DND-41 (cell line): Measurements from ENCODE around the gene KCNMA1.
A peak's percentile ranks its signal among the peaks of the same experiment; 100 is the strongest.

ENCODE experiments used
- ATAC-seq: fragments of 200-7000 bp; cut with Tn5 transposase; 3 replicates; pipeline ENCODE4 v1.9.1; 2021; ENCODE audit warnings: low read depth; ENCODE audit not compliant: insufficient read depth
- DNase-seq: peaks from one replicate; pipeline ENCODE4 v3.0.0-alpha.2; 2020
- H2AFZ ChIP-seq: 2 replicates; pipeline ENCODE4 v1.6.0; 2012; ENCODE audit warnings: low read depth, low read length
- H3K27ac ChIP-seq: 2 replicates; pipeline ENCODE4 v1.5.1; 2012; ENCODE audit warnings: low read length, inconsistent platforms
- H3K27me3 ChIP-seq: fragments of 200-600 bp; sonication (generic); 2 replicates; pipeline ENCODE4 v1.6.0; 2012; ENCODE audit warnings: low read length, mild to moderate bottlenecking, inconsistent platforms; ENCODE audit not compliant: insufficient read depth, poor library complexity
- H3K36me3 ChIP-seq: 2 replicates; pipeline ENCODE4 v1.5.1; 2012; ENCODE audit warnings: low read length, inconsistent platforms; ENCODE audit not compliant: insufficient read depth
- H3K4me1 ChIP-seq: 2 replicates; pipeline ENCODE4 v1.5.1; 2012; ENCODE audit warnings: mild to moderate bottlenecking, low read length; ENCODE audit not compliant: insufficient read depth
- H3K4me2 ChIP-seq: 2 replicates; pipeline ENCODE4 v1.6.0; 2012; ENCODE audit warnings: mild to moderate bottlenecking, moderate library complexity, low read length, inconsistent platforms; ENCODE audit not compliant: insufficient read depth
- H3K4me3 ChIP-seq, 2 experiments: fragments of 200-600 bp in 1 of 2; shearing (Covaris generic) in 1 of 2; 2 replicates each; pipeline ENCODE4 v1.5.1; 2012 to 2016; ENCODE audit warnings: inconsistent platforms in 2 of 2, low read length in 2 of 2, mild to moderate bottlenecking in 2 of 2, low read depth in 1 of 2, moderate library complexity in 1 of 2
- H3K79me2 ChIP-seq: 2 replicates; pipeline ENCODE4 v1.6.0; 2012; ENCODE audit warnings: low read length, inconsistent platforms; ENCODE audit not compliant: insufficient read depth
- H3K9ac ChIP-seq: 2 replicates; pipeline ENCODE4 v1.6.0; 2012; ENCODE audit warnings: low read depth, mild to moderate bottlenecking, inconsistent platforms, low read length, moderate library complexity
- H3K9me3 ChIP-seq: 2 replicates; pipeline ENCODE4 v1.5.1; 2012; ENCODE audit warnings: low read length, moderate library complexity, mild to moderate bottlenecking, inconsistent platforms; ENCODE audit not compliant: insufficient read depth, severe bottlenecking
- H4K20me1 ChIP-seq: 2 replicates; pipeline ENCODE4 v1.6.0; 2012; ENCODE audit warnings: low read length; ENCODE audit not compliant: insufficient read depth
- CTCF ChIP-seq: IDR thresholded peaks from 2 replicates; pipeline ENCODE4 v1.5.1; 2012; ENCODE audit warnings: borderline replicate concordance, low read length, moderate library complexity, mild to moderate bottlenecking; ENCODE audit not compliant: poor library complexity, severe bottlenecking; ENCODE audit errors: extremely low read depth
- EZH2 ChIP-seq: IDR thresholded peaks from 3 replicates; pipeline ENCODE4 v1.6.1; 2012; ENCODE audit warnings: borderline replicate concordance, low read depth, mild to moderate bottlenecking, moderate library complexity, low read length, inconsistent platforms; ENCODE audit not compliant: severe bottlenecking

The KCNMA1 gene

GRCh38 chr10:77541944-77542343 lies 95.7 kb downstream of the KCNMA1 start:
- Histone ChIP-seq H3K4me1 (peaks cover 25% of the 10 kb centered on the region), H3K36me3 (no peaks in the 10 kb centered on the region), H3K27ac (no peak overlapping the region), H3K4me3 (no peak overlapping the region), H3K9ac (no peak overlapping the region), H2AFZ (no peak overlapping the region), H3K27me3 (no peaks in the 10 kb centered on the region), H4K20me1 (no peaks in the 10 kb centered on the region), H3K9me3 (peaks cover 5% of the 10 kb centered on the region), H3K4me2 (no peak overlapping the region), H3K79me2 (no peaks in the 10 kb centered on the region)
- DNase-seq (peak; percentile 59), ATAC-seq (peak; percentile 94)
- TF ChIP-seq EZH2 (no peak), CTCF (no peak)

- H3K9me3 ChIP-seq = peaks cover 5% of the 10 kb centered on the region
- H3K4me2 ChIP-seq = no peak overlapping the region
- ATAC-seq (no peak), DNase-seq (no peak)
- H3K4me3 ChIP-seq = no peak overlapping the region
- no peaks in the 10 kb centered on the region for H3K79me2 ChIP-seq
- no peak overlapping the region for H3K27ac ChIP-seq
- no peak overlapping the region for H2AFZ ChIP-seq
- H3K4me1 ChIP-seq = peaks cover 25% of the 10 kb centered on the region
- no peak overlapping the region for H3K9ac ChIP-seq
- TF ChIP-seq CTCF (no peak), EZH2 (no peak)
- no peaks in the 10 kb centered on the region for H4K20me1 ChIP-seq
- H3K27me3 ChIP-seq = no peaks in the 10 kb centered on the region
- H3K36me3 ChIP-seq = no peaks in the 10 kb centered on the region
Observed at GRCh38 chr10:77541247-77541646, 96.4 kb downstream of the KCNMA1 start.

- Histone ChIP-seq H3K4me2 (no peak overlapping the region), H3K27me3 (no peaks in the 10 kb centered on the region), H3K4me3 (no peak overlapping the region), H3K79me2 (no peaks in the 10 kb centered on the region), H3K4me1 (peaks cover 19% of the 10 kb centered on the region), H3K36me3 (no peaks in the 10 kb centered on the region), H2AFZ (no peak overlapping the region), H3K27ac (no peak overlapping the region), H3K9ac (no peak overlapping the region), H4K20me1 (no peaks in the 10 kb centered on the region), H3K9me3 (peaks cover 5% of the 10 kb centered on the region)
- DNase-seq (no peak), ATAC-seq (no peak)
- no peak for TF ChIP-seq EZH2
- TF ChIP-seq CTCF = no peak
Observed at GRCh38 chr10:77539147-77539935, 98.3 kb downstream of the KCNMA1 start.
